NCI-H460 (cell line): ENCODE results near the gene AHRR. TPM values are rescaled to one million over a fixed set of nuclear protein-coding genes. Genes with fewer than 3 reads are reported as not detected.
"Not testable (repeated sequence)": the region's sequence is repeated elsewhere in the genome, so short reads cannot be mapped to it uniquely, and the experiment has no call there.

Source experiments
- DNase-seq: peaks from one replicate; pipeline ENCODE4 v3.0.0-alpha.2; 2016; ENCODE audit warnings: low read depth; ENCODE audit errors: extremely low read depth
- total RNA-seq: library from RNA; depleted of rRNA; stranded (reverse); fragments of >200 nt; shearing (Covaris generic); gene quantifications from 2 replicates; pipeline ENCODE4 v1.2.3, GENCODE V29; 2014

AHRR gene
- total RNA-seq, 1 experiment from 2014 or later = 3.7 TPM

- DNase-seq = no peak
These were observed 83.9 kb downstream of the AHRR start for GRCh38 chr5:405421-405820.

- no peak for DNase-seq
These were observed 84.5 kb downstream of the AHRR start for GRCh38 chr5:406041-406440.

DNA sequence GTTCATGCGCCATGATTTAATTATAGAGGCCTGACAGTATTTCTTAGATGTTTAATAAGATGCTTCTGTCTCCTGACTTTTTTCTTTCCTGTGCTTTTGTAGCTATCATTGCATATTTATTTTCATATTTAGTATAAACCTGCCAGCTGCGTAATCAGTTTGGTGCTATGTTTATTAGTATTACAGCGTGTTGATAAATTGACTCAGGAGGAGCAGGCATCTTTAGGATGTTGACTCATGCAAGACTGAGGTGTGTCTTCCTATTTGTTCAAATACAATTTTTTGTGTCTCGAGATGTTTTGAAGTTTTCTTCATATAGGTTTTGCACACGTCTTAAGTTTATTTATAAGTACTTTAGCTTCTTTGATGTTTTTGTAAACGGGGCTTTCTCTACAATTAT lies 85.5 kb downstream of the AHRR start:
- peak; percentile 30 for DNase-seq

- no peak for DNase-seq
These were observed 86.3 kb downstream of the AHRR start for GRCh38 chr5:407801-408268.

DNA sequence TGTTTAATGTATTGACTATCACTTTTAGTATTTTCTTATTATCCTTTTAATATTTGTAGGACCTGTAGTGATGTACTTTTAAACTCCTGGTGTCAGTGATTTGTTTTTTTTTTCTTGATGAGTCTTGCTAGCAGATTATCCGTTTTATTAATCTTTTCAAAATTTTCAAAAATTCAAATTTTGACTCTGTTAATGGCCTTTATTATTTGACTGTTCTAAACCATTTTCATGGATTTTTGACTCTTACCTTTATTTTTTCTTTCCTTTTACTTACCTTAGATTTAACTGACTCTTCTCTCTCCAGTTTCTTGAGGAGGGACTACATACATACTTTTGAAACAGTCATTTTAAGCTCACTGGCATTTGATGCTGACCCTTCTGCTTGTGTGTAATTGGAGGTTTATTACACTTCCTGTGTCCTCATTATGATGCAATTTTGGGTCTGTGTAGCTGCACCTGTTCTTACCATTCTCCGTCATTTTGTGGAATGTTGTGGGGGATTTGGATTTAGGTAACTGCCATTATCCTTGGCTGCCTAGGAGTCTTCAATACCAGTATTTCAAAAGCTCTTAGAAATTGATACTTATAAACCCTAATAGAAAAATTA lies 89.5 kb downstream of the AHRR start:
- DNase-seq = no peak

DNA sequence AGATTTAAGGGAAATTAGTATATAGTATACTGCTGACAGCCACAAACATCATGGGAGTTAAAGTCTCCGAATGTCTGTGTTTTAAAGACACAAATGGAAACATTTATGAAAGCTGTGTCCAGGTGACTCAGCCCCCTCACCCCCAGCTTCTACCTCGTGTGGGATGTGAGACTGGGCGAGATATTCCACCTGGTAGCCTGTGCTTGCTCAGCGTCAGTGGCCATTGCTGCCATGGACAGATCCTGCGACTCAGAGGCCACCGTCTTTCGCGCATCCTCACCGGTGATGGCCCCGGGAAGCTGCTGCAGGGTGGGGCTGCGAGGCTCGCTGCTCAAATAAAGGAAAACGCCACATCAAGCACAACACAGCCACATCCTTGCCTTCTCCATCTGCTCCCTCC lies 90.2 kb downstream of the AHRR start:
- DNase-seq = no peak

DNA sequence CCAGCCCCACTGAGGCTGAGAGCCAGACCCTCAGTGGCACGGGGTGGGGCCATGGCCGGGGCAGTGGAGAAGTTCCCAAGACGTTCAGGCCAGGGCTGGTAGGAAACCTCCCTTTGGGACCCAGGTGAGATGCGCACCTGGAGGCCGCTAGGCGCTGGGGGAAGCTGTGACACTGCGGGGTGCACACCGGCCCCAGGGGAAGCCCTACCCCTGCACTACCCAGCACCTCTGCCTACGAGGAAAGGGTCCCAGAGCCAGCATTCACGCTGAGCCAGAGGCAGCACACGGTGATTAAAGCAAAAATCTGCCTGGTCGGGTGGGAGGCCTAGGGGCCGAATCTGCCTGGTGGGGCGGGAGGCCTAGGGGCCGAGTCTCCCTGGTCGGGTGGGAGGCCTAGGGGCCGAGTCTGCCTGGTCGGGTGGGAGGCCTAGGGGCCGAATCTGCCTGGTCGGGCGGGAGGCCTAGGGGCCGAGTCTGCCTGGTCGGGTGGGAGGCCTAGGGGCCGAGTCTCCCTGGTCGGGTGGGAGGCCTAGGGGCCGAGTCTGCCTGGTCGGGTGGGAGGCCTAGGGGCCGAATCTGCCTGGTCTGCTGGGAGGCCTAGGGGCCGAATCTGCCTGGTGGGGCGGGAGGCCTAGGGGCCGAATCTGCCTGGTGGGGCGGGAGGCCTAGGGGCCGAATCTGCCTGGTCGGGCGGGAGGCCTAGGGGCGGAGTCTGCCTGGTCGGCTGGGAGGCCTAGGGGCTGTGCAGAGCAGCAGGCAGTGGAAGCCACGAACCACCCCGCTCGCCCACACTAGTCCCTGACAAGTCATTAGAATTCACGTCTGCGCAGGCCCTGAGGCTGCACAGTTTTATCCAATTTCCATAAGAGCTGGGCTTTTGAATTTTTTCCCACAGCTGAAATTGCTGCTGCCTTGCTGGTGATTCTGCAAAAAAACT lies 93.7 kb downstream of the AHRR start:
- DNase-seq = not testable (repeated sequence)

GRCh38 chr5:415928-416635 lies 94.6 kb downstream of the AHRR start:
- no peak for DNase-seq

DNA sequence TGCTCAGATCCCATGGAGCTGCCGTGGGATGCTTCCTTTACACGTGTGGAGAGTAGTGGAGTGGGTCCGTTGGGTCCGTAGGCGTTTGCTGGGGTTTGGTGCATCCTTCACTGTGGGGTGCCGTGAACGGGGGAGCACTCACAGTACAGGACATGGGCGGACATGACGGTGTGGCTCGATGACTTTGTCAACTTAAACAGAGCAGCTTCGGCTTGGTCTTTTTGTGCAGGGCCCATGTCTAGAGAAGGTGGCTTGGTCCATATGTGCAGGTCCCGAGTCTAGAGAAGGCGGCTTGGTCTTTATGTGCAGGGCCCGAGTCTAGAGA lies 95.1 kb downstream of the AHRR start:
- no peak for DNase-seq

DNA sequence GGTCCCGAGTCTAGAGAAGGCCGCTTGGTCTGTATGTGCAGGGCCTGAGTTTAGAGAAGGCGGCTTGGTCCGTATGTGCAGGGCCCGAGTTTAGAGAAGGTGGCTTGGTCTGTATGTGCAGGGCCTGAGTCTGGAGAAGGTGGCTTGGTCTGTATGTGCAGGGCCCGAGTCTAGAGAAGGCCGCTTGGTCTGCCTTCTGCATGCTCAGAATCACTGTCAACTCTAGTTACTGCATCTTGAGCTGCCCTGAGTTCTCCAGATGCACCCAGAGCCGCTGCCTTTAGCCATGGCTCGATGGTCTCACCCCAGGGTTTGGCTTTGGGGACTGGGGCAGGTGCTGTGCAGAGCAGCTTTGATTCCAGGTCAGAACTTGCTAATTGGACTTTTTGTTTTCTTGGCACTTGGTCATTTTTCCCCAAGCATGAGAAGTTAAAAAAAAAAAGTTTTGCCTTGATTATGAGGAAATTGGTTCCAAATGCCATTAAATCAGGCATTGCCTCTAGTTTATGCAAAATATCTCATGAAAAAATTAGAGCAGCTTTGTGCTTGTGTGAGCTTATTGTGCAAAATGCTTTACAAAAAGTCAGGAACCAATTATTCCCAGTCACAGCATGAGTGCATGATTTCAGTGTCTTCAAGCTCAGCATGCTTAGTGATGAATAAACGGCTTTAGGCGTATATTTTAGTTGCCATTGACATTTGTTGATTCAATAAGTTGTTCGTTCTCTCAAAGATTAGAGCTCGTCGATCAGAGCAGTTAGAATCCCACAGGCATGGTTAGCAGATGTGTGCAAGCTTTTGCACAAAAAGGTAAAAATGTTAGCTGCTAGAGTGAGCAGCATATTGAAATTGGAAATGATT lies 96.0 kb downstream of the AHRR start:
- DNase-seq = no peak

GRCh38 chr5:418162-419121 lies 96.9 kb downstream of the AHRR start:
- no peak for DNase-seq

DNA sequence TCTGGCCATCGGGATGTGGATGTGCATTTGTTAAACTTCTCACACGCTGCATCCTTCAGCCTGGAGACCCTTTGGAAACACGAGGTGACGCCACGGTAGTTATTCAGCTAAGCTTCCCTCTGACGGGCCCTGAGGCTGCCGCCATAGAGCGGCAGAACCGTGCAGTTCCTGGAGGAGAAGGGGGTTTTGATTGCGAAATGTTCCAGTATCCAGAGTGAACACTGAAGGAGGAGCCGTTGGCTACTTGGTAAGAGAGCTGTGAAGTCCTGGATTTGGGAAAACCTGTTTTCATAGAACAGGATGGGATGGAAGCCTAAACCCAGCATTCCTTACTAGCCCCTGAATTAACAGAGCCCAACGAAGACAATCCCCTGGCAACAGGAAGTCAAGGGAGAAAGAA lies 98.5 kb downstream of the AHRR start:
- DNase-seq = no peak

GRCh38 chr5:420632-421286 lies 99.2 kb downstream of the AHRR start:
- DNase-seq = no peak

GRCh38 chr5:421287-421880 lies 99.9 kb downstream of the AHRR start:
- no peak for DNase-seq

GRCh38 chr5:421901-422300 lies 100.4 kb downstream of the AHRR start:
- DNase-seq = no peak

GRCh38 chr5:422323-423232 lies 101.1 kb downstream of the AHRR start:
- DNase-seq = no peak

GRCh38 chr5:423233-423565 lies 101.7 kb downstream of the AHRR start:
- no peak for DNase-seq
